Astrocyte of the spinal cord (primary cell): ENCODE data around the gene JDP2.
A peak's percentile ranks its signal among the peaks of the same experiment; 100 is the strongest.

ENCODE experiments used
- DNase-seq: peaks from one replicate; pipeline ENCODE4 v3.0.0; 2011; ENCODE audit warnings: low read depth, low spot score
- H3K4me3 ChIP-seq: 2 replicates; pipeline ENCODE4 v1.5.1; 2011; ENCODE audit warnings: low read depth, mild to moderate bottlenecking, low read length, moderate library complexity
- CTCF ChIP-seq: IDR thresholded peaks from 2 replicates; pipeline ENCODE4 v1.5.1; 2012; ENCODE audit warnings: low read depth, mild to moderate bottlenecking, low read length, inconsistent platforms
- in situ Hi-C: cut with HindIII; loops from 2 replicates; pipeline ENCODE4 v1.10.0; 2017; ENCODE audit warnings: low sequenced_read_pairs

The JDP2 gene

GRCh38 chr14:75399321-75399720, 28.5 kb upstream of the JDP2 start:
- DNase-seq = no peak
- no peak for TF ChIP-seq CTCF
- no peak overlapping the region for H3K4me3 ChIP-seq
- in situ Hi-C loops = no loop called here

- H3K4me3 ChIP-seq = no peak overlapping the region
- TF ChIP-seq CTCF = no peak
- in situ Hi-C loops = no loop called here
- DNase-seq = peak; percentile 12
Observed at GRCh38 chr14:75399843-75400775, 27.7 kb upstream of the JDP2 start.

- in situ Hi-C loops = no loop called here
- TF ChIP-seq CTCF = no peak
- H3K4me3 ChIP-seq = no peak overlapping the region
- peak; percentile 24 for DNase-seq
Observed at GRCh38 chr14:75401361-75401760, 26.5 kb upstream of the JDP2 start.

- no peak overlapping the region for H3K4me3 ChIP-seq
- DNase-seq = no peak
- no peak for TF ChIP-seq CTCF
- in situ Hi-C loops = no loop called here
Observed at GRCh38 chr14:75402867-75403413, 24.9 kb upstream of the JDP2 start.

GRCh38 chr14:75404847-75405246, 23.0 kb upstream of the JDP2 start:
- TF ChIP-seq CTCF = no peak
- in situ Hi-C loops = no loop called here
- no peak for DNase-seq
- H3K4me3 ChIP-seq = no peak overlapping the region

GRCh38 chr14:75406102-75406501, 21.7 kb upstream of the JDP2 start:
- no peak overlapping the region for H3K4me3 ChIP-seq
- no peak for DNase-seq
- no peak for TF ChIP-seq CTCF
- in situ Hi-C loops = no loop called here
